Osteoblast (primary cell): Measurements from ENCODE around the gene TARBP1. TPM values are rescaled to one million over a fixed set of nuclear protein-coding genes. Genes with fewer than 3 reads are reported as not detected.
A peak's percentile ranks its signal among the peaks of the same experiment; 100 is the strongest.

Experiments used
- DNase-seq: peaks from one replicate; pipeline ENCODE4 v3.0.0; 2011; ENCODE audit warnings: low spot score, mixed read lengths; ENCODE audit not compliant: insufficient read length; ENCODE audit errors: missing footprints
- H2AFZ ChIP-seq: 2 replicates; pipeline ENCODE4 v1.6.0; 2011; ENCODE audit warnings: mild to moderate bottlenecking, low read length
- H3K27ac ChIP-seq: 2 replicates; pipeline ENCODE4 v1.5.1; 2011; ENCODE audit warnings: mild to moderate bottlenecking, low read depth, low read length, moderate library complexity
- H3K27me3 ChIP-seq: 2 replicates; pipeline ENCODE4 v1.6.0; 2012; ENCODE audit warnings: mild to moderate bottlenecking, control low read depth, inconsistent platforms, low read length, moderate library complexity; ENCODE audit not compliant: insufficient read depth
- H3K36me3 ChIP-seq: 2 replicates; pipeline ENCODE4 v1.5.1; 2011; ENCODE audit warnings: mild to moderate bottlenecking, low read length, control low read depth, moderate library complexity; ENCODE audit not compliant: insufficient read depth
- H3K4me1 ChIP-seq: 2 replicates; pipeline ENCODE4 v1.5.1; 2011; ENCODE audit warnings: mild to moderate bottlenecking, low read length, control low read depth, moderate library complexity; ENCODE audit not compliant: insufficient read depth
- H3K4me2 ChIP-seq: 2 replicates; pipeline ENCODE4 v1.6.0; 2011; ENCODE audit warnings: mild to moderate bottlenecking, low read length; ENCODE audit not compliant: insufficient read depth
- H3K4me3 ChIP-seq: fragments of 200-600 bp; sonication (generic); 3 replicates; pipeline ENCODE4 v1.5.1; 2012; ENCODE audit warnings: mild to moderate bottlenecking, low read length, inconsistent platforms; ENCODE audit not compliant: insufficient read depth
- H3K79me2 ChIP-seq: 2 replicates; pipeline ENCODE4 v1.6.0; 2012; ENCODE audit warnings: mild to moderate bottlenecking, low read length, control low read depth, inconsistent platforms; ENCODE audit not compliant: insufficient read depth
- H3K9me3 ChIP-seq: 2 replicates; pipeline ENCODE4 v1.5.1; 2011; ENCODE audit warnings: low read depth, low read length, control low read depth
- H4K20me1 ChIP-seq: 2 replicates; pipeline ENCODE4 v1.6.0; 2012; ENCODE audit warnings: mild to moderate bottlenecking, low read length, control low read depth; ENCODE audit not compliant: insufficient read depth
- CTCF ChIP-seq: IDR thresholded peaks from 2 replicates; pipeline ENCODE4 v1.5.1; 2011; ENCODE audit warnings: mild to moderate bottlenecking, low read depth, low read length, moderate library complexity; ENCODE audit errors: extremely low read depth
- total RNA-seq: library from RNA; depleted of rRNA; stranded (reverse); fragments of >200 nt; gene quantifications from 2 replicates; pipeline ENCODE4 v1.2.3, GENCODE V29; 2012

The TARBP1 gene
- total RNA-seq, 1 donor = 29.7 TPM

DNA sequence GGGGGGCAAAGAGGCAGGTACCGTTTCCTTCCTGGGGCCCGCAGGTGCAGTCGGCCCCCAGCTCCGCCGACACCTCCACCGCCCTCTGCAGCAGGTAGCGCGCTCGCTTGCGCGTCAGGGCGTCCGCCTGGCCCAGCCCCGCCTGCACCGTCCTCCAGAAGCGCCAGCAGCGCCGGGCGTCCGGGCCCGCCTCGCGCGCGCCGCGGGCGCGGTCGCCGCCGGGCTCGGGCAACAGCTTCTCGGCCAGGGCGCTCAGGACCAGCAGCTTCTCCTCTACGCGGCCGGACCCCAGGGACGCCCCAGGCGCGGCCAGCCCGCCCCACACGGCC is 863 bp downstream of the TARBP1 start:
- Histone ChIP-seq H3K27ac (no peak overlapping the region), H3K4me3 (peak overlapping the region; percentile 84), H3K4me2 (peak overlapping the region; percentile 91), H4K20me1 (peaks cover 3% of the 10 kb centered on the region), H3K9me3 (no peaks in the 10 kb centered on the region), H3K4me1 (peaks cover 12% of the 10 kb centered on the region), H3K36me3 (no peaks in the 10 kb centered on the region), H3K79me2 (peaks cover 48% of the 10 kb centered on the region), H3K27me3 (peaks cover 9% of the 10 kb centered on the region), H2AFZ (peak overlapping the region; percentile 91)
- TF ChIP-seq CTCF = no peak
- peak; percentile 93 for DNase-seq

- no peaks in the 10 kb centered on the region for H3K36me3 ChIP-seq
- peaks cover 3% of the 10 kb centered on the region for H4K20me1 ChIP-seq
- peaks cover 12% of the 10 kb centered on the region for H3K4me1 ChIP-seq
- peak overlapping the region; percentile 84 for H3K4me3 ChIP-seq
- H3K27me3 ChIP-seq = peaks cover 4% of the 10 kb centered on the region
- TF ChIP-seq CTCF = no peak
- no peaks in the 10 kb centered on the region for H3K9me3 ChIP-seq
- H3K4me2 ChIP-seq = peak overlapping the region; percentile 91
- H2AFZ ChIP-seq = peak overlapping the region; percentile 91
- H3K27ac ChIP-seq = no peak overlapping the region
- peaks cover 52% of the 10 kb centered on the region for H3K79me2 ChIP-seq
- DNase-seq = no peak
Observed at GRCh38 chr1:234477386-234478151, 1.4 kb downstream of the TARBP1 start.

DNA sequence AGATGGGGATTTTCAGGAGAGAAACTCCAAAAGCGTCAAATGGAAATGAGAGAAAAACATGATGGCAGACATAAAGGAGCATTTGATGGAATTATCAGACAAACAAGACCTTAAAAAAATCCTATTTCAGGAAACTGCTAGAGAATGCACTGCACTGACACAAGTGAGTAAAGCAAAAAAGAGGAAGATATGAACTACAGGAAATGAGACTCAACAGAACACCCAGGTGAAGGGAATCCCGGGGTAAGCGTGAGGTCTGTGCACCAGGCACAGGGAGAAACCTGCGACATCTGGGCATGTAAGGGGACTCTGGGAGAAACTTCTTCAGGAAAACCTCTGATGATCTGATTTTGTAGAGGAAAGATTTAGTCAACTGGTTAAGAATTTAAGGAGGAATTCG is 2.8 kb downstream of the TARBP1 start:
- Histone ChIP-seq H3K4me3 (no peak overlapping the region), H3K27ac (no peak overlapping the region), H4K20me1 (peaks cover 3% of the 10 kb centered on the region), H3K4me2 (no peak overlapping the region), H3K79me2 (peaks cover 57% of the 10 kb centered on the region), H3K27me3 (no peaks in the 10 kb centered on the region), H3K9me3 (no peaks in the 10 kb centered on the region), H3K4me1 (peaks cover 12% of the 10 kb centered on the region), H3K36me3 (no peaks in the 10 kb centered on the region), H2AFZ (no peak overlapping the region)
- DNase-seq = no peak
- no peak for TF ChIP-seq CTCF

GRCh38 chr1:234475167-234475793 is 3.7 kb downstream of the TARBP1 start:
- no peak overlapping the region for H2AFZ ChIP-seq
- TF ChIP-seq CTCF = no peak
- DNase-seq = no peak
- no peak overlapping the region for H3K4me2 ChIP-seq
- H3K36me3 ChIP-seq = no peaks in the 10 kb centered on the region
- peaks cover 12% of the 10 kb centered on the region for H3K4me1 ChIP-seq
- no peaks in the 10 kb centered on the region for H3K27me3 ChIP-seq
- H3K27ac ChIP-seq = no peak overlapping the region
- H3K4me3 ChIP-seq = no peak overlapping the region
- no peaks in the 10 kb centered on the region for H3K9me3 ChIP-seq
- H3K79me2 ChIP-seq = peaks cover 57% of the 10 kb centered on the region
- H4K20me1 ChIP-seq = peaks cover 3% of the 10 kb centered on the region
